ENCODE data around the gene HAPSTR1.

DNA sequence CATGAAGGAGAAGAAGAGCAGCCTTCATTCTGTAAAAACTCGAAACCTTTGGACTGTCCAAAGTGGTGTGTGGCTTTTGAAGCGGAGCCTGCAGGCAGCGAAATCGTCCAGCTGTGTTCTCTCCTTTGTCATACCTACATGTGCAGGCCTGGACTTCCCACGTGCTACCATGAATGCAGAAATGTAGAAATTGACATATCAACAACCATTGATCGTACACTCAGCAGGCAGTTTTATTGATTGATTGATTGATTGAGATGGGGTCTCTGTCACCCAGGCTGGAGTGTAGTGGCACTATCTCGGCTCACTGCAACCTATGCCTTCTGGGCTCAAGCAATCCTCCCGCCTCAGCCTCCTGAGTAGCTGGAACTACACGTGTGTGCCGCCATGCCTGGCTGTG is 2.6 kb upstream of the HAPSTR1 start:
- TF ChIP-seq, protein P1, sequence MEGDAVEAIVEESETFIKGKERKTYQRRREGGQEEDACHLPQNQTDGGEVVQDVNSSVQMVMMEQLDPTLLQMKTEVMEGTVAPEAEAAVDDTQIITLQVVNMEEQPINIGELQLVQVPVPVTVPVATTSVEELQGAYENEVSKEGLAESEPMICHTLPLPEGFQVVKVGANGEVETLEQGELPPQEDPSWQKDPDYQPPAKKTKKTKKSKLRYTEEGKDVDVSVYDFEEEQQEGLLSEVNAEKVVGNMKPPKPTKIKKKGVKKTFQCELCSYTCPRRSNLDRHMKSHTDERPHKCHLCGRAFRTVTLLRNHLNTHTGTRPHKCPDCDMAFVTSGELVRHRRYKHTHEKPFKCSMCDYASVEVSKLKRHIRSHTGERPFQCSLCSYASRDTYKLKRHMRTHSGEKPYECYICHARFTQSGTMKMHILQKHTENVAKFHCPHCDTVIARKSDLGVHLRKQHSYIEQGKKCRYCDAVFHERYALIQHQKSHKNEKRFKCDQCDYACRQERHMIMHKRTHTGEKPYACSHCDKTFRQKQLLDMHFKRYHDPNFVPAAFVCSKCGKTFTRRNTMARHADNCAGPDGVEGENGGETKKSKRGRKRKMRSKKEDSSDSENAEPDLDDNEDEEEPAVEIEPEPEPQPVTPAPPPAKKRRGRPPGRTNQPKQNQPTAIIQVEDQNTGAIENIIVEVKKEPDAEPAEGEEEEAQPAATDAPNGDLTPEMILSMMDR (IDR thresholded peaks at IDR 0.05): no peak
- no peak for TF ChIP-seq POLR2A (IDR thresholded peaks at IDR 0.05)

Data from heart left ventricle (tissue), 13 donors.